PC-3 (cell line): Measurements from ENCODE around the gene RAP1GAP2.

Source experiments
- CTCF ChIP-seq: fragments of 300-600 bp; sonication (generic); conservative IDR thresholded peaks from 2 replicates; pipeline ENCODE4 v1.5.1; 2017; ENCODE audit warnings: antibody characterized with exemption, low read depth, mild to moderate bottlenecking, low read length
- EZH2 ChIP-seq: fragments of 300-600 bp; sonication (generic); IDR thresholded peaks from one replicate; pipeline ENCODE4 v1.6.1; 2017; ENCODE audit warnings: antibody characterized with exemption, mild to moderate bottlenecking, low read length; ENCODE audit not compliant: unreplicated experiment

- TF ChIP-seq CTCF (no peak), EZH2 (no peak)
These were observed 87.4 kb downstream of the RAP1GAP2 start for GRCh38 chr17:2883544-2884213.
